HEK293 (cell line): ENCODE measurements around the gene SGTB.

Experiments
- HOXC10 ChIP-seq: sonication (generic); formaldehyde crosslinking; IDR thresholded peaks from 2 replicates; pipeline ENCODE4 v1.8.1; 2023; ENCODE audit warnings: mild to moderate bottlenecking, missing genetic modification reagents
- PRDM1 ChIP-seq: fragments of 450-650 bp; formaldehyde crosslinking; IDR thresholded peaks from 2 replicates; pipeline ENCODE4; 2016; ENCODE audit warnings: missing biosample characterization, missing genetic modification characterization
- TRIM28 ChIP-seq: IDR thresholded peaks from 2 replicates; pipeline ENCODE4 v1.6.1; 2011; ENCODE audit warnings: low read length, control low read depth, borderline replicate concordance
- ZBTB7A ChIP-seq: fragments of 450-650 bp; formaldehyde crosslinking; IDR thresholded peaks from 2 replicates; pipeline ENCODE4 v1.5.1; 2016; ENCODE audit warnings: low read depth, missing biosample characterization, missing genetic modification characterization
- ZNF138 ChIP-seq: fragments of 450-650 bp; formaldehyde crosslinking; IDR thresholded peaks from 2 replicates; pipeline ENCODE4 v1.5.1; 2016; ENCODE audit warnings: missing biosample characterization, missing genetic modification characterization, borderline replicate concordance
- ZNF140 ChIP-seq: fragments of 450-650 bp; formaldehyde crosslinking; IDR thresholded peaks from 2 replicates; pipeline ENCODE4 v1.5.1; 2016; ENCODE audit warnings: missing biosample characterization, missing genetic modification characterization
- ZNF366 ChIP-seq: fragments of 450-650 bp; formaldehyde crosslinking; conservative IDR thresholded peaks from 2 replicates; pipeline ENCODE4 v1.5.1; 2016; ENCODE audit warnings: missing biosample characterization, missing genetic modification characterization
- ZNF629 ChIP-seq: fragments of 450-650 bp; formaldehyde crosslinking; IDR thresholded peaks from 2 replicates; pipeline ENCODE4 v1.5.1; 2017; ENCODE audit warnings: missing biosample characterization, missing genetic modification characterization
- ZNF776 ChIP-seq: fragments of 450-650 bp; formaldehyde crosslinking; IDR thresholded peaks from 2 replicates; pipeline ENCODE4 v1.5.0; 2017; ENCODE audit warnings: missing biosample characterization, missing genetic modification characterization, borderline replicate concordance
- TF ChIP-seq, protein P1 (sequence below): fragments of 450-650 bp; formaldehyde crosslinking; IDR thresholded peaks from 2 replicates; pipeline ENCODE4 v1.5.1; 2016; ENCODE audit warnings: missing biosample characterization, missing genetic modification characterization
- TF ChIP-seq, protein P2 (sequence below): fragments of 450-650 bp; formaldehyde crosslinking; IDR thresholded peaks from 2 replicates; pipeline ENCODE4 v1.5.1; 2017; ENCODE audit warnings: missing biosample characterization, missing genetic modification characterization
- TF ChIP-seq, protein P3 (sequence below): sonication (generic); formaldehyde crosslinking; IDR thresholded peaks from 2 replicates; pipeline ENCODE4 v1.8.1; 2022; ENCODE audit warnings: mild to moderate bottlenecking, moderate library complexity, missing genetic modification reagents

DNA sequence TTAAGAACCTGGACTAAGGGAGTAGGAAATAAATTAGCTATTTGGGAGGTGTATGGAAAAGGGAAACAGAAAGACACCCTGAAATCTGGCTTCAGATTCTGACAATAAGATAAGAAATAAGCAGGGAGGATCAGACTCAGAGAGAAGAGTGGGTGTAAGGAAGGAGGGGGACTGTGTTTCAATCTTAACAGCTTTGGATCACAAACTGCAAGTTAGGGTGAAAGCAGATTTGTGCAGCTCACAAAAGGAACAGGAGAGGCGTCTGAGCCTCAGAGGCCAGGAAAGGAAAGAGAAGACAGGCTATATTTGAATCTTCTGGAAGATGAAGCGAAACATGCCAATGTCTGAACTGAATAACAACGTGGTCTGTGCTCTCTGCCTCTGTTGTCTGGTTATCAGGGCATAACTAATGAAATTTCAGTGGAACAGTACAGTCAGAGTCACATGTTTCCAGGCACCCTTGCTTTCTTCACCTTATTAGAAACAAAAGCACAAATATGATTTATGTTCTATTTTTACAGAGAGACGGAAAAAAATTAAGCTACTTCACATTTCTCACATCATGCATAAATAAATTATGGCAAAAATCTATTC lies 26.6 kb downstream of the SGTB start:
- TF ChIP-seq, protein P1, sequence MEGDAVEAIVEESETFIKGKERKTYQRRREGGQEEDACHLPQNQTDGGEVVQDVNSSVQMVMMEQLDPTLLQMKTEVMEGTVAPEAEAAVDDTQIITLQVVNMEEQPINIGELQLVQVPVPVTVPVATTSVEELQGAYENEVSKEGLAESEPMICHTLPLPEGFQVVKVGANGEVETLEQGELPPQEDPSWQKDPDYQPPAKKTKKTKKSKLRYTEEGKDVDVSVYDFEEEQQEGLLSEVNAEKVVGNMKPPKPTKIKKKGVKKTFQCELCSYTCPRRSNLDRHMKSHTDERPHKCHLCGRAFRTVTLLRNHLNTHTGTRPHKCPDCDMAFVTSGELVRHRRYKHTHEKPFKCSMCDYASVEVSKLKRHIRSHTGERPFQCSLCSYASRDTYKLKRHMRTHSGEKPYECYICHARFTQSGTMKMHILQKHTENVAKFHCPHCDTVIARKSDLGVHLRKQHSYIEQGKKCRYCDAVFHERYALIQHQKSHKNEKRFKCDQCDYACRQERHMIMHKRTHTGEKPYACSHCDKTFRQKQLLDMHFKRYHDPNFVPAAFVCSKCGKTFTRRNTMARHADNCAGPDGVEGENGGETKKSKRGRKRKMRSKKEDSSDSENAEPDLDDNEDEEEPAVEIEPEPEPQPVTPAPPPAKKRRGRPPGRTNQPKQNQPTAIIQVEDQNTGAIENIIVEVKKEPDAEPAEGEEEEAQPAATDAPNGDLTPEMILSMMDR (tag by site-specific recombination) = no peak
- TF ChIP-seq, protein P2, sequence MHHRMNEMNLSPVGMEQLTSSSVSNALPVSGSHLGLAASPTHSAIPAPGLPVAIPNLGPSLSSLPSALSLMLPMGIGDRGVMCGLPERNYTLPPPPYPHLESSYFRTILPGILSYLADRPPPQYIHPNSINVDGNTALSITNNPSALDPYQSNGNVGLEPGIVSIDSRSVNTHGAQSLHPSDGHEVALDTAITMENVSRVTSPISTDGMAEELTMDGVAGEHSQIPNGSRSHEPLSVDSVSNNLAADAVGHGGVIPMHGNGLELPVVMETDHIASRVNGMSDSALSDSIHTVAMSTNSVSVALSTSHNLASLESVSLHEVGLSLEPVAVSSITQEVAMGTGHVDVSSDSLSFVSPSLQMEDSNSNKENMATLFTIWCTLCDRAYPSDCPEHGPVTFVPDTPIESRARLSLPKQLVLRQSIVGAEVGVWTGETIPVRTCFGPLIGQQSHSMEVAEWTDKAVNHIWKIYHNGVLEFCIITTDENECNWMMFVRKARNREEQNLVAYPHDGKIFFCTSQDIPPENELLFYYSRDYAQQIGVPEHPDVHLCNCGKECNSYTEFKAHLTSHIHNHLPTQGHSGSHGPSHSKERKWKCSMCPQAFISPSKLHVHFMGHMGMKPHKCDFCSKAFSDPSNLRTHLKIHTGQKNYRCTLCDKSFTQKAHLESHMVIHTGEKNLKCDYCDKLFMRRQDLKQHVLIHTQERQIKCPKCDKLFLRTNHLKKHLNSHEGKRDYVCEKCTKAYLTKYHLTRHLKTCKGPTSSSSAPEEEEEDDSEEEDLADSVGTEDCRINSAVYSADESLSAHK (tag by site-specific recombination) = no peak
- no peak for TF ChIP-seq ZNF776 (tag by site-specific recombination)
- TF ChIP-seq ZNF366 (tag by site-specific recombination) = no peak
- no peak for TF ChIP-seq PRDM1 (tag by site-specific recombination)
- TF ChIP-seq ZNF629 (tag by site-specific recombination) = no peak
- no peak for TF ChIP-seq TRIM28
- TF ChIP-seq ZNF140 = no peak
- TF ChIP-seq ZBTB7A = no peak
- TF ChIP-seq HOXC10 (CRISPR knock-in tag) = no peak
- no peak for TF ChIP-seq ZNF138 (tag by site-specific recombination)
- TF ChIP-seq, protein P3, sequence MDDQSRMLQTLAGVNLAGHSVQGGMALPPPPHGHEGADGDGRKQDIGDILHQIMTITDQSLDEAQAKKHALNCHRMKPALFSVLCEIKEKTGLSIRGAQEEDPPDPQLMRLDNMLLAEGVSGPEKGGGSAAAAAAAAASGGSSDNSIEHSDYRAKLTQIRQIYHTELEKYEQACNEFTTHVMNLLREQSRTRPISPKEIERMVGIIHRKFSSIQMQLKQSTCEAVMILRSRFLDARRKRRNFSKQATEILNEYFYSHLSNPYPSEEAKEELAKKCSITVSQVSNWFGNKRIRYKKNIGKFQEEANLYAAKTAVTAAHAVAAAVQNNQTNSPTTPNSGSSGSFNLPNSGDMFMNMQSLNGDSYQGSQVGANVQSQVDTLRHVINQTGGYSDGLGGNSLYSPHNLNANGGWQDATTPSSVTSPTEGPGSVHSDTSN = no peak
